Trophoblast cell (in vitro differentiated cells and primary cell): ENCODE data around the gene TEN1.

Experiments used
- DNase-seq, 2 donors: peaks; one replicate each; pipeline ENCODE4 v3.0.0-alpha.2; 2016
- H2AFZ ChIP-seq: 2 replicates; pipeline ENCODE4 v1.6.1; 2013; ENCODE audit warnings: low read length, moderate library complexity, mild to moderate bottlenecking; ENCODE audit not compliant: insufficient read depth, poor library complexity
- H2AK5ac ChIP-seq: 2 replicates; pipeline ENCODE4 v1.6.1; 2013; ENCODE audit warnings: mild to moderate bottlenecking, low read length
- H2BK120ac ChIP-seq: 2 replicates; pipeline ENCODE4 v1.6.1; 2013; ENCODE audit warnings: low read length, mild to moderate bottlenecking, moderate library complexity; ENCODE audit not compliant: insufficient read depth, poor library complexity
- H2BK12ac ChIP-seq: 2 replicates; pipeline ENCODE4 v1.6.1; 2013; ENCODE audit warnings: mild to moderate bottlenecking, low read length, moderate library complexity
- H2BK5ac ChIP-seq: 2 replicates; pipeline ENCODE4 v1.6.1; 2013; ENCODE audit warnings: low read length, low read depth, moderate library complexity, mild to moderate bottlenecking; ENCODE audit not compliant: poor library complexity
- H3K14ac ChIP-seq: 2 replicates; pipeline ENCODE4 v1.6.1; 2013; ENCODE audit warnings: mild to moderate bottlenecking, low read length
- H3K18ac ChIP-seq: 2 replicates; pipeline ENCODE4 v1.6.1; 2013; ENCODE audit warnings: mild to moderate bottlenecking, low read length
- H3K23ac ChIP-seq: 2 replicates; pipeline ENCODE4 v1.6.1; 2013; ENCODE audit warnings: low read length
- H3K27ac ChIP-seq: 2 replicates; pipeline ENCODE4 v1.5.1; 2013; ENCODE audit warnings: low read depth, mild to moderate bottlenecking, inconsistent platforms, low read length, moderate library complexity
- H3K27me3 ChIP-seq: 2 replicates; pipeline ENCODE4 v1.6.1; 2013; ENCODE audit warnings: inconsistent platforms, mild to moderate bottlenecking, low read length, moderate library complexity; ENCODE audit not compliant: insufficient read depth
- H3K36me3 ChIP-seq, 2 experiments: 1 replicate in 1 of 2; 2 replicates in 1 of 2; pipeline ENCODE4 v1.6.1; 2013; ENCODE audit warnings: low read length in 2 of 2, mild to moderate bottlenecking in 2 of 2, moderate library complexity in 1 of 2; ENCODE audit not compliant: insufficient read depth in 2 of 2, control insufficient read depth in 1 of 2
- H3K4ac ChIP-seq: 2 replicates; pipeline ENCODE4 v1.6.1; 2013; ENCODE audit warnings: low read depth, mild to moderate bottlenecking, low read length, moderate library complexity
- H3K4me1 ChIP-seq, 2 experiments: 1 replicate in 1 of 2; 2 replicates in 1 of 2; pipeline ENCODE4 v1.6.1; 2013; ENCODE audit warnings: low read length in 2 of 2, mild to moderate bottlenecking in 2 of 2, moderate library complexity in 1 of 2; ENCODE audit not compliant: insufficient read depth in 2 of 2, control insufficient read depth in 1 of 2
- H3K4me2 ChIP-seq: 2 replicates; pipeline ENCODE4 v1.6.1; 2013; ENCODE audit warnings: inconsistent platforms, mild to moderate bottlenecking, low read length, moderate library complexity
- H3K4me3 ChIP-seq: 2 replicates; pipeline ENCODE4 v1.5.1; 2013; ENCODE audit warnings: mild to moderate bottlenecking, low read depth, low read length, inconsistent platforms
- H3K79me1 ChIP-seq: one replicate; pipeline ENCODE4 v1.6.1; 2013; ENCODE audit warnings: low read length
- H3K79me2 ChIP-seq: 2 replicates; pipeline ENCODE4 v1.6.1; 2013; ENCODE audit warnings: low read length, mild to moderate bottlenecking; ENCODE audit not compliant: control insufficient read depth, insufficient read depth, poor library complexity
- H3K9ac ChIP-seq: 2 replicates; pipeline ENCODE4 v1.6.1; 2013; ENCODE audit warnings: mild to moderate bottlenecking, low read length
- H3K9me3 ChIP-seq: 2 replicates; pipeline ENCODE4 v1.6.1; 2013; ENCODE audit warnings: low read depth, mild to moderate bottlenecking, control low read depth, inconsistent platforms, low read length; ENCODE audit not compliant: insufficient read depth
- H4K12ac ChIP-seq: 2 replicates; pipeline ENCODE4 v1.6.1; 2013; ENCODE audit warnings: low read depth, mild to moderate bottlenecking, low read length, moderate library complexity
- H4K8ac ChIP-seq: 2 replicates; pipeline ENCODE4 v1.6.1; 2013; ENCODE audit warnings: low read depth, mild to moderate bottlenecking, low read length, moderate library complexity
- H4K91ac ChIP-seq: one replicate; pipeline ENCODE4 v1.6.1; 2013; ENCODE audit warnings: low read depth, mild to moderate bottlenecking, low read length, moderate library complexity
- WGBS: extraction: QIAGEN DNeasy Blood & Tissue Kit; methylation state at CpG from one replicate; pipeline ENCODE4 v1.1.7; 2013; ENCODE audit warnings: missing lambda C conversion rate; ENCODE audit not compliant: insufficient read length, insufficient coverage; ENCODE audit errors: extremely low coverage; 5-methylcytosine and 5-hydroxymethylcytosine counted together

The TEN1 gene

GRCh38 chr17:75943491-75943890 lies 35.5 kb upstream of the TEN1 start:
- Histone ChIP-seq H3K4me1 (no peaks in the 10 kb centered on the region), H3K79me2 (peaks cover 3% of the 10 kb centered on the region), H2AK5ac (no peak overlapping the region), H2AFZ (no peak overlapping the region), H3K27ac (no peak overlapping the region), H3K4me2 (no peak overlapping the region), H3K79me1 (peaks cover 4% of the 10 kb centered on the region), H4K8ac (no peak overlapping the region), H2BK12ac (no peak overlapping the region), H3K14ac (no peak overlapping the region), H3K4me3 (no peak overlapping the region), H3K9ac (no peak overlapping the region), H3K18ac (no peak overlapping the region), H4K12ac (no peak overlapping the region), H3K27me3 (no peaks in the 10 kb centered on the region), H4K91ac (no peak overlapping the region), H3K9me3 (no peaks in the 10 kb centered on the region), H3K36me3 (peaks cover 21 to 30% of the 10 kb centered on the region in 2 experiments), H3K23ac (no peak overlapping the region), H2BK5ac (no peak overlapping the region), H2BK120ac (no peak overlapping the region), H3K4ac (no peak overlapping the region)
- no peak for DNase-seq
- no CpG with 5 or more reads among the region's 1 CpG for WGBS

GRCh38 chr17:75945211-75945610 lies 33.8 kb upstream of the TEN1 start:
- H2AK5ac ChIP-seq: no peak overlapping the region
- no peak overlapping the region for H2BK5ac ChIP-seq
- no peak overlapping the region for H2AFZ ChIP-seq
- no peak overlapping the region for H3K23ac ChIP-seq
- no peak overlapping the region for H2BK12ac ChIP-seq
- no peak overlapping the region for H3K4ac ChIP-seq
- H2BK120ac ChIP-seq: no peak overlapping the region
- no peak overlapping the region for H4K12ac ChIP-seq
- no peak overlapping the region for H4K91ac ChIP-seq
- no peak overlapping the region for H3K18ac ChIP-seq
- no CpG with 5 or more reads among the region's 2 CpGs for WGBS
- peaks cover 2% of the 10 kb centered on the region for H3K9me3 ChIP-seq
- H4K8ac ChIP-seq: no peak overlapping the region
- peaks cover 34 to 47% of the 10 kb centered on the region in 2 experiments for H3K36me3 ChIP-seq
- no peaks in the 10 kb centered on the region for H3K4me1 ChIP-seq
- no peak overlapping the region for H3K27ac ChIP-seq
- no peak overlapping the region for H3K9ac ChIP-seq
- H3K27me3 ChIP-seq: no peaks in the 10 kb centered on the region
- no peak overlapping the region for H3K4me3 ChIP-seq
- DNase-seq: no peak
- no peak overlapping the region for H3K4me2 ChIP-seq
- H3K79me2 ChIP-seq: peaks cover 3% of the 10 kb centered on the region
- H3K79me1 ChIP-seq: peaks cover 4% of the 10 kb centered on the region
- no peak overlapping the region for H3K14ac ChIP-seq

GRCh38 chr17:75950421-75950820 lies 28.6 kb upstream of the TEN1 start:
- H4K8ac ChIP-seq: no peak overlapping the region
- H2BK5ac ChIP-seq: no peak overlapping the region
- no peak overlapping the region for H2BK120ac ChIP-seq
- H2AFZ ChIP-seq: no peak overlapping the region
- no peaks in the 10 kb centered on the region for H3K4me1 ChIP-seq
- H4K91ac ChIP-seq: no peak overlapping the region
- no peak overlapping the region for H2AK5ac ChIP-seq
- no peak overlapping the region for H3K27ac ChIP-seq
- H4K12ac ChIP-seq: no peak overlapping the region
- no peak overlapping the region for H2BK12ac ChIP-seq
- no peaks in the 10 kb centered on the region for H3K79me1 ChIP-seq
- H3K4me2 ChIP-seq: no peak overlapping the region
- no CpG with 5 or more reads among the region's 6 CpGs for WGBS
- H3K18ac ChIP-seq: no peak overlapping the region
- no peak for DNase-seq
- H3K4me3 ChIP-seq: no peak overlapping the region
- peaks cover 56 to 73% of the 10 kb centered on the region in 2 experiments for H3K36me3 ChIP-seq
- no peak overlapping the region for H3K14ac ChIP-seq
- H3K79me2 ChIP-seq: no peaks in the 10 kb centered on the region
- H3K9me3 ChIP-seq: peaks cover 2% of the 10 kb centered on the region
- no peak overlapping the region for H3K9ac ChIP-seq
- H3K27me3 ChIP-seq: no peaks in the 10 kb centered on the region
- H3K23ac ChIP-seq: no peak overlapping the region
- H3K4ac ChIP-seq: no peak overlapping the region

- H3K18ac ChIP-seq: no peak overlapping the region
- no peak overlapping the region for H4K12ac ChIP-seq
- H2AFZ ChIP-seq: no peak overlapping the region
These were observed 28.0 kb upstream of the TEN1 start for GRCh38 chr17:75950855-75951554.

More at GRCh38 chr17:75950855-75951554, 28.0 kb upstream of the TEN1 start:
- H3K4me2 ChIP-seq: no peak overlapping the region
- H2BK120ac ChIP-seq: no peak overlapping the region
- no peak overlapping the region for H2BK12ac ChIP-seq
- H3K9me3 ChIP-seq: peaks cover 2% of the 10 kb centered on the region
- no peaks in the 10 kb centered on the region for H3K79me1 ChIP-seq
- no peak for DNase-seq
- peaks cover 56 to 74% of the 10 kb centered on the region in 2 experiments for H3K36me3 ChIP-seq
- peak overlapping the region; percentile 36 for H3K4me3 ChIP-seq
- H3K27me3 ChIP-seq: no peaks in the 10 kb centered on the region
- no peak overlapping the region for H2AK5ac ChIP-seq
- no peak overlapping the region for H3K4ac ChIP-seq
- peak overlapping the region; percentile 14 for H3K23ac ChIP-seq
- H4K91ac ChIP-seq: no peak overlapping the region
- H4K8ac ChIP-seq: no peak overlapping the region
- no peak overlapping the region for H3K27ac ChIP-seq
- no peaks in the 10 kb centered on the region for H3K79me2 ChIP-seq
- WGBS: no CpG with 5 or more reads among the region's 8 CpGs
- H3K9ac ChIP-seq: peak overlapping the region; percentile 5
- no peak overlapping the region for H2BK5ac ChIP-seq
- H3K14ac ChIP-seq: no peak overlapping the region
- no peaks in the 10 kb centered on the region for H3K4me1 ChIP-seq
